Panc1 (cell line): Measurements from ENCODE around the gene ALKBH3. TPM values are rescaled to one million over a fixed set of nuclear protein-coding genes. Genes with fewer than 3 reads are reported as not detected.

ENCODE experiments used
- ATAC-seq: fragments of 200-7000 bp; cut with Tn5 transposase; 2 replicates; pipeline ENCODE4 v1.9.1; 2020; ENCODE audit warnings: mild to moderate bottlenecking, moderate library complexity
- BruUV-seq: library from RNA; stranded (reverse); fragments of 400-500 nt; replicated peaks from 2 replicates; lab custom pipeline; 2021; lab: Mats Ljungman, UMichigan
- CTCF ChIA-PET: fragments of 300-600 bp; sonication (Branson Sonifier 250); formaldehyde crosslinking; loops from one replicate; lab custom pipeline; 2022; ENCODE audit warnings: antibody characterized with exemption; lab: Charles Lee
- POLR2A ChIA-PET: fragments of 300-600 bp; sonication (Branson Sonifier 250); formaldehyde crosslinking; loops from one replicate; lab custom pipeline; 2022; ENCODE audit warnings: antibody characterized with exemption; lab: Charles Lee
- DNase-seq: peaks from one replicate; pipeline ENCODE4 v3.0.0-alpha.2; 2010; ENCODE audit warnings: low read depth, low spot score
- H3K27ac ChIP-seq: 2 replicates; pipeline ENCODE4 v1.5.1; 2011; ENCODE audit warnings: mild to moderate bottlenecking, low read length, inconsistent platforms
- H3K27me3 ChIP-seq: fragments of 200-500 bp; sonication (Bioruptor generic); 2 replicates; pipeline ENCODE4 v1.6.0; 2014; ENCODE audit warnings: low read length, inconsistent platforms; ENCODE audit not compliant: control insufficient read depth, insufficient read depth
- H3K36me3 ChIP-seq: fragments of 200-500 bp; sonication (Bioruptor generic); 2 replicates; pipeline ENCODE4 v1.5.1; 2014; ENCODE audit warnings: inconsistent platforms, mild to moderate bottlenecking, low read length, moderate library complexity; ENCODE audit not compliant: control insufficient read depth, insufficient read depth
- H3K4me1 ChIP-seq: 2 replicates; pipeline ENCODE4 v1.5.1; 2011; ENCODE audit warnings: inconsistent platforms, mild to moderate bottlenecking, low read length, moderate library complexity; ENCODE audit not compliant: control insufficient read depth, insufficient read depth
- H3K4me3 ChIP-seq, 2 experiments: 2 replicates each; pipeline ENCODE4 v1.5.1; 2011 to 2012; ENCODE audit warnings: low read depth in 2 of 2, low read length in 2 of 2, mild to moderate bottlenecking in 2 of 2, inconsistent platforms in 1 of 2, moderate library complexity in 1 of 2
- H3K9me3 ChIP-seq: fragments of 200-500 bp; sonication (Bioruptor generic); 2 replicates; pipeline ENCODE4 v1.5.1; 2014; ENCODE audit warnings: low read depth, mild to moderate bottlenecking, inconsistent platforms, low read length, moderate library complexity; ENCODE audit not compliant: control insufficient read depth, insufficient read depth
- POLR2AphosphoS5 ChIP-seq: IDR thresholded peaks from 2 replicates; pipeline ENCODE4 v1.6.1; 2012; ENCODE audit warnings: mild to moderate bottlenecking, low read depth, low read length, moderate library complexity
- SIN3A ChIP-seq: IDR thresholded peaks from 2 replicates; pipeline ENCODE4 v1.6.1; 2012; ENCODE audit warnings: low read depth, mild to moderate bottlenecking, low read length, moderate library complexity, borderline replicate concordance; ENCODE audit not compliant: insufficient read depth
- TCF7L2 ChIP-seq: IDR thresholded peaks from 2 replicates; pipeline ENCODE4 v1.6.1; 2011; ENCODE audit warnings: mild to moderate bottlenecking, low read depth, low read length, inconsistent platforms
- in situ Hi-C: cut with HindIII; loops from 2 replicates; pipeline ENCODE4 v1.10.0; 2016; ENCODE audit warnings: low sequenced_read_pairs, low pct_unique_long_range_greater_than_20kb
- intact Hi-C: fragments of 100-400 bp; cut with micrococcal nuclease; formaldehyde crosslinking; loops from one replicate; pipeline ENCODE4 v1.10.0; 2022; ENCODE audit not compliant: unreplicated experiment
- total RNA-seq: library from RNA; stranded (reverse); gene quantifications from one replicate; pipeline ENCODE4 v1.2.1, GENCODE V29; 2021; ENCODE audit not compliant: unreplicated experiment
- TF ChIP-seq, protein P1 (sequence below), 2 experiments: IDR thresholded peaks; 2 replicates each; pipeline ENCODE4 v1.6.1; 2011 to 2012; ENCODE audit warnings: low read depth in 2 of 2, control low read depth in 1 of 2, low read length in 1 of 2, mild to moderate bottlenecking in 1 of 2, moderate library complexity in 1 of 2; ENCODE audit not compliant: insufficient read depth in 1 of 2
- TF ChIP-seq, protein P2 (sequence below): fragments of 450-650 bp; IDR thresholded peaks from 2 replicates; pipeline ENCODE4 v1.5.1; 2017; ENCODE audit warnings: mild to moderate bottlenecking

Gene ALKBH3
- total RNA-seq, 1 experiment from 2014 or later = 34.4 TPM

- Histone ChIP-seq H3K27ac (no peak overlapping the region), H3K9me3 (no peaks in the 10 kb centered on the region; the same call in 1 of the 2 replicates), H3K36me3 (no peaks in the 10 kb centered on the region), H3K4me1 (peaks cover 7% of the 10 kb centered on the region; the same call in 1 of the 2 replicates), H3K27me3 (no peaks in the 10 kb centered on the region), H3K4me3 (no peak overlapping the region)
- TF ChIP-seq POLR2AphosphoS5 = no peak
- POLR2A ChIA-PET = no interaction called here
- in situ Hi-C loops = no loop called here
- ATAC-seq (no peak), DNase-seq (no peak)
- CTCF ChIA-PET = no interaction called here
- no TSS peak for BruUV-seq
- intact Hi-C loops = no loop called here
Observed at GRCh38 chr11:43834286-43834685, 46.3 kb upstream of the ALKBH3 start.

GRCh38 chr11:43835104-43835503, 45.5 kb upstream of the ALKBH3 start:
- peaks cover 7% of the 10 kb centered on the region; the same call in 1 of the 2 replicates for H3K4me1 ChIP-seq
- ChIA-PET POLR2A (no interaction called here), CTCF (interaction anchor here (0.9 kb wide), 1 partner anchor 9 kb away, joined by 3 read pairs; no protein-coding TSS in a partner anchor)
- no TSS peak for BruUV-seq
- H3K27me3 ChIP-seq = no peaks in the 10 kb centered on the region
- H3K27ac ChIP-seq = no peak overlapping the region
- H3K36me3 ChIP-seq = no peaks in the 10 kb centered on the region
- no peak for DNase-seq
- no peak for TF ChIP-seq SIN3A
- TF ChIP-seq, protein P1, sequence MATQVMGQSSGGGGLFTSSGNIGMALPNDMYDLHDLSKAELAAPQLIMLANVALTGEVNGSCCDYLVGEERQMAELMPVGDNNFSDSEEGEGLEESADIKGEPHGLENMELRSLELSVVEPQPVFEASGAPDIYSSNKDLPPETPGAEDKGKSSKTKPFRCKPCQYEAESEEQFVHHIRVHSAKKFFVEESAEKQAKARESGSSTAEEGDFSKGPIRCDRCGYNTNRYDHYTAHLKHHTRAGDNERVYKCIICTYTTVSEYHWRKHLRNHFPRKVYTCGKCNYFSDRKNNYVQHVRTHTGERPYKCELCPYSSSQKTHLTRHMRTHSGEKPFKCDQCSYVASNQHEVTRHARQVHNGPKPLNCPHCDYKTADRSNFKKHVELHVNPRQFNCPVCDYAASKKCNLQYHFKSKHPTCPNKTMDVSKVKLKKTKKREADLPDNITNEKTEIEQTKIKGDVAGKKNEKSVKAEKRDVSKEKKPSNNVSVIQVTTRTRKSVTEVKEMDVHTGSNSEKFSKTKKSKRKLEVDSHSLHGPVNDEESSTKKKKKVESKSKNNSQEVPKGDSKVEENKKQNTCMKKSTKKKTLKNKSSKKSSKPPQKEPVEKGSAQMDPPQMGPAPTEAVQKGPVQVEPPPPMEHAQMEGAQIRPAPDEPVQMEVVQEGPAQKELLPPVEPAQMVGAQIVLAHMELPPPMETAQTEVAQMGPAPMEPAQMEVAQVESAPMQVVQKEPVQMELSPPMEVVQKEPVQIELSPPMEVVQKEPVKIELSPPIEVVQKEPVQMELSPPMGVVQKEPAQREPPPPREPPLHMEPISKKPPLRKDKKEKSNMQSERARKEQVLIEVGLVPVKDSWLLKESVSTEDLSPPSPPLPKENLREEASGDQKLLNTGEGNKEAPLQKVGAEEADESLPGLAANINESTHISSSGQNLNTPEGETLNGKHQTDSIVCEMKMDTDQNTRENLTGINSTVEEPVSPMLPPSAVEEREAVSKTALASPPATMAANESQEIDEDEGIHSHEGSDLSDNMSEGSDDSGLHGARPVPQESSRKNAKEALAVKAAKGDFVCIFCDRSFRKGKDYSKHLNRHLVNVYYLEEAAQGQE (IDR thresholded peaks at IDR 0.05; ENCODE audit: insufficient read depth in 1 of 2, low read depth in 2 of 2, low read length in 1 of 2) = no peak
- TF ChIP-seq, protein P2, sequence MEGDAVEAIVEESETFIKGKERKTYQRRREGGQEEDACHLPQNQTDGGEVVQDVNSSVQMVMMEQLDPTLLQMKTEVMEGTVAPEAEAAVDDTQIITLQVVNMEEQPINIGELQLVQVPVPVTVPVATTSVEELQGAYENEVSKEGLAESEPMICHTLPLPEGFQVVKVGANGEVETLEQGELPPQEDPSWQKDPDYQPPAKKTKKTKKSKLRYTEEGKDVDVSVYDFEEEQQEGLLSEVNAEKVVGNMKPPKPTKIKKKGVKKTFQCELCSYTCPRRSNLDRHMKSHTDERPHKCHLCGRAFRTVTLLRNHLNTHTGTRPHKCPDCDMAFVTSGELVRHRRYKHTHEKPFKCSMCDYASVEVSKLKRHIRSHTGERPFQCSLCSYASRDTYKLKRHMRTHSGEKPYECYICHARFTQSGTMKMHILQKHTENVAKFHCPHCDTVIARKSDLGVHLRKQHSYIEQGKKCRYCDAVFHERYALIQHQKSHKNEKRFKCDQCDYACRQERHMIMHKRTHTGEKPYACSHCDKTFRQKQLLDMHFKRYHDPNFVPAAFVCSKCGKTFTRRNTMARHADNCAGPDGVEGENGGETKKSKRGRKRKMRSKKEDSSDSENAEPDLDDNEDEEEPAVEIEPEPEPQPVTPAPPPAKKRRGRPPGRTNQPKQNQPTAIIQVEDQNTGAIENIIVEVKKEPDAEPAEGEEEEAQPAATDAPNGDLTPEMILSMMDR = no peak
- no peak for TF ChIP-seq TCF7L2
- no peak for TF ChIP-seq POLR2AphosphoS5
- intact Hi-C loops = no loop called here
- in situ Hi-C loops = no loop called here
- no peaks in the 10 kb centered on the region; the same call in 1 of the 2 replicates for H3K9me3 ChIP-seq
- ATAC-seq = no peak
- H3K4me3 ChIP-seq = no peak overlapping the region

- no peaks in the 10 kb centered on the region for H3K36me3 ChIP-seq
- POLR2A ChIA-PET = no interaction called here
- H3K9me3 ChIP-seq = no peaks in the 10 kb centered on the region
- ATAC-seq (no peak), DNase-seq (no peak)
- CTCF ChIA-PET = no interaction called here
- in situ Hi-C loops (no loop called here), intact Hi-C loops (no loop called here)
- no peak overlapping the region for H3K27ac ChIP-seq
- no peak for TF ChIP-seq SIN3A
- TF ChIP-seq, protein P1 (IDR thresholded peaks at IDR 0.05; ENCODE audit: insufficient read depth in 1 of 2, low read depth in 2 of 2, low read length in 1 of 2) = no peak
- TF ChIP-seq POLR2AphosphoS5 = no peak
- TF ChIP-seq TCF7L2 = no peak
- TF ChIP-seq, protein P2 = no peak
- no peaks in the 10 kb centered on the region for H3K27me3 ChIP-seq
- BruUV-seq = TSS peak; percentile 23
- H3K4me1 ChIP-seq = no peaks in the 10 kb centered on the region
- H3K4me3 ChIP-seq = no peak overlapping the region
Observed at GRCh38 chr11:43837879-43838278, 42.8 kb upstream of the ALKBH3 start.
